Colonic mucosa (tissue), 4 donors: ENCODE data around the gene MTREX. TPM values are rescaled to one million over a fixed set of nuclear protein-coding genes. Genes with fewer than 3 reads are reported as not detected.

ENCODE experiments used
- DNase-seq: peaks from one replicate; pipeline ENCODE4 v3.0.0-alpha.2; 2020
- H3K27ac ChIP-seq: fragments of 200-600 bp; one replicate; pipeline ENCODE4 v1.8.0; 2021
- H3K27me3 ChIP-seq: fragments of 200-600 bp; one replicate; pipeline ENCODE4 v1.8.0; 2021
- H3K36me3 ChIP-seq: fragments of 200-600 bp; one replicate; pipeline ENCODE4 v1.8.0; 2021
- H3K4me1 ChIP-seq: fragments of 200-600 bp; one replicate; pipeline ENCODE4 v1.8.0; 2021; ENCODE audit warnings: mild to moderate bottlenecking
- H3K4me3 ChIP-seq: fragments of 200-600 bp; one replicate; pipeline ENCODE4 v1.8.0; 2021
- H3K9ac ChIP-seq, 2 donors: one replicate each; pipeline ENCODE4 v1.7.0; 2013; ENCODE audit warnings: control low read depth in 2 of 2, low read depth in 2 of 2, low read length in 2 of 2
- H3K9me3 ChIP-seq: fragments of 200-600 bp; one replicate; pipeline ENCODE4 v1.8.0; 2021
- intact Hi-C: fragments of 100-400 bp; cut with DNase I; formaldehyde crosslinking; loops from one replicate; pipeline ENCODE4 v1.14.1; 2022
- total RNA-seq, 2 donors: library from RNA; stranded (reverse); fragmentation: NEBNext Ultra II Directional in 1 of 2; extraction: Animal tissue kit (Norgen Biotek cat#: 25700) in 1 of 2; gene quantifications; one replicate each; pipeline ENCODE4 v1.2.1, GENCODE V29; 2021
- TF ChIP-seq, protein P1 (sequence below): fragments of 200-600 bp; IDR thresholded peaks from one replicate; pipeline ENCODE4 v1.8.0; 2022; ENCODE audit warnings: antibody characterized with exemption, mild to moderate bottlenecking
- donor health status: healthy.
- donor health status: DM: no; HTN: no; CAD: no.
- donor health status: DM: no; HTN: no; CAD: no.

MTREX gene
- total RNA-seq, 2 donors from 2014 or later, result 53.7 to 69.0 TPM

DNA sequence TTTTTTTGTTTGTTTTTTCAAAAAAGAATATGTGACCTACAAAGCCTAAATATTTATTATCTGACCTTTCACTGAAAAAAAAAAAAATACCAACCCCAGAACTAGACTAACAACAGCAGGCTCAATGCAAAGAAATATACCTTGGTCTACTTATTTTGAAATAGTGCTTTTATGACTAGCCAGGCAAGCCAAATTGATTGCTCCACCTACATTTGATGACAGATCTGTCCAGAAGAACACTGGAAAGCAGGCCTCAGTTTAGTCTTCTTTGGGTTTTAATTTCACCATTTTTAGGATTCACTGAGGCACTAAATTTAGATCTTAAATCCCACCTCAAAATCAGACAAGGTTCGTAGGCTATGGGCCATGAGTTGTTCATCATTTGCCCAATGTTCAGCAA is 129.7 kb downstream of the MTREX start:
- H3K9me3 ChIP-seq, result no peaks in the 10 kb centered on the region
- no peaks in the 10 kb centered on the region for H3K36me3 ChIP-seq
- peak overlapping the region; percentile 64 for H3K27ac ChIP-seq
- H3K4me1 ChIP-seq, result peaks cover 7% of the 10 kb centered on the region
- intact Hi-C loops, result no loop called here
- no peaks in the 10 kb centered on the region for H3K27me3 ChIP-seq
- TF ChIP-seq, protein P1, sequence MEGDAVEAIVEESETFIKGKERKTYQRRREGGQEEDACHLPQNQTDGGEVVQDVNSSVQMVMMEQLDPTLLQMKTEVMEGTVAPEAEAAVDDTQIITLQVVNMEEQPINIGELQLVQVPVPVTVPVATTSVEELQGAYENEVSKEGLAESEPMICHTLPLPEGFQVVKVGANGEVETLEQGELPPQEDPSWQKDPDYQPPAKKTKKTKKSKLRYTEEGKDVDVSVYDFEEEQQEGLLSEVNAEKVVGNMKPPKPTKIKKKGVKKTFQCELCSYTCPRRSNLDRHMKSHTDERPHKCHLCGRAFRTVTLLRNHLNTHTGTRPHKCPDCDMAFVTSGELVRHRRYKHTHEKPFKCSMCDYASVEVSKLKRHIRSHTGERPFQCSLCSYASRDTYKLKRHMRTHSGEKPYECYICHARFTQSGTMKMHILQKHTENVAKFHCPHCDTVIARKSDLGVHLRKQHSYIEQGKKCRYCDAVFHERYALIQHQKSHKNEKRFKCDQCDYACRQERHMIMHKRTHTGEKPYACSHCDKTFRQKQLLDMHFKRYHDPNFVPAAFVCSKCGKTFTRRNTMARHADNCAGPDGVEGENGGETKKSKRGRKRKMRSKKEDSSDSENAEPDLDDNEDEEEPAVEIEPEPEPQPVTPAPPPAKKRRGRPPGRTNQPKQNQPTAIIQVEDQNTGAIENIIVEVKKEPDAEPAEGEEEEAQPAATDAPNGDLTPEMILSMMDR, result no peak
- H3K9ac ChIP-seq, result peak overlapping the region in 1 of 2 donors; percentile 28
- DNase-seq, result no peak
- no peak overlapping the region for H3K4me3 ChIP-seq

DNA sequence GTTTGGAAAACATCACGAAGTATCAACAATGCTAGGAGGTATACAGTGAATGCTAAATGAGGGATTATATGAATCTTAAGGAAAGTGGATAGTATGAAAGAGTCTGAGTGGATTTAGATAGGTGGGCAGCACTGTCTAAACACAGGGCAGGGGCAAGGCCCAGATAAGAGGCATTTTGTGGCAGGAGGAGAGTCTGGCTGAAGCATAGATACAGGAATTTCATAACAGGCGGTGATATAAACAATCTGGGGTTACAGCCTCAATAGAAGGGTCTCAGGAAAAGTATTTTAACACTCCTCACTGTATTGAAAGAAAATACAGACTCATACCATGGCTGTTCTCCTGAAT is 130.0 kb downstream of the MTREX start:
- Histone ChIP-seq H3K4me1 (peaks cover 7% of the 10 kb centered on the region), H3K27me3 (no peaks in the 10 kb centered on the region), H3K36me3 (no peaks in the 10 kb centered on the region), H3K9ac (peak overlapping the region in 1 of 2 donors; percentile 28), H3K9me3 (no peaks in the 10 kb centered on the region), H3K27ac (peak overlapping the region; percentile 64), H3K4me3 (no peak overlapping the region)
- intact Hi-C loops, result no loop called here
- TF ChIP-seq, protein P1, result no peak
- DNase-seq, result no peak

DNA sequence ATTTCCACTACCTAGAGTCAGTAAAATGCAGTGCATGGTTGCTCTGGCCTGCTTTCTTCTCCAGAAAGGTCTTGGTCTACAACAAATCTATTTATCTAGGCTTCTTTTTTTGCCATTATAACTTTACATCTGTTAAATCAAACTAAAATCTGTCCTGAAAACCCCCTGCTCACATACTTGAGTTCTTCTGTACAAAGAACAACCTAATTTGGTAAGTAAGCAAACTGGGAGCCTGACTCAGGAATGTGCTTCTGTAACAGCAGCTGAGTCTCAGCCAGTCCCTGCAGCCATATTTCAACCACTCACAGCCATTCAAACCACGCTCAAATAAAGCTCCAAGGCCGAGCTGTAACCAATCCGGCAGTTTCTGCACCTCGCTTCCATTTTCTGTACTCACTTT is 131.2 kb downstream of the MTREX start:
- H3K9me3 ChIP-seq, result no peaks in the 10 kb centered on the region
- intact Hi-C loops, result no loop called here
- no peaks in the 10 kb centered on the region for H3K36me3 ChIP-seq
- H3K27ac ChIP-seq, result peak overlapping the region; percentile 64
- TF ChIP-seq, protein P1, result no peak
- H3K4me1 ChIP-seq, result peaks cover 7% of the 10 kb centered on the region
- no peak overlapping the region for H3K9ac ChIP-seq
- no peak overlapping the region for H3K4me3 ChIP-seq
- no peaks in the 10 kb centered on the region for H3K27me3 ChIP-seq
- DNase-seq, result no peak

DNA sequence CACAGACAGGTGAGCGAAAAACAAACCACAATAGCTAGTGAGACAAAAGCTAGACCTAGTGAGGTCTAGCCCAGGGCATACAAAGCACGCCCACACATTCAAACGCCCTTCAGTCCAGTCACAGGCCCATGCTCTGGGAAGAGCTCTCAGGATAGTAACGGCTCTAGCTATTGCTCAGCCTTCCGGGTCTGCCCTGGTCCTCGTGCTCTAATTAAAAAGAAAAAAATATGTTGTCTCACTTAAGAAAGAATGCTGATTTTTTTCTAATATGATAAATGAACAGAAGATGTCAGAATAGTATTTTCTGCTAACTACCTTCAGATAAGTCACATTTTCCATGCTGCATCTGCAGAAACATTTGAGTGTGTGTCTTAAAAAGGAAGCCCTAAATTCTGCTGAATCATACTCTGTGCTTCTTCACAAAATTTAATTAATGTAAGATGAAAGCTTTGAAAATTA is 132.4 kb downstream of the MTREX start:
- no peaks in the 10 kb centered on the region for H3K36me3 ChIP-seq
- H3K4me3 ChIP-seq, result no peak overlapping the region
- H3K9me3 ChIP-seq, result no peaks in the 10 kb centered on the region
- no peaks in the 10 kb centered on the region for H3K27me3 ChIP-seq
- TF ChIP-seq, protein P1, result no peak
- intact Hi-C loops, result no loop called here
- H3K27ac ChIP-seq, result peak overlapping the region; percentile 64
- DNase-seq, result no peak
- peaks cover 7% of the 10 kb centered on the region for H3K4me1 ChIP-seq
- H3K9ac ChIP-seq, result no peak overlapping the region

DNA sequence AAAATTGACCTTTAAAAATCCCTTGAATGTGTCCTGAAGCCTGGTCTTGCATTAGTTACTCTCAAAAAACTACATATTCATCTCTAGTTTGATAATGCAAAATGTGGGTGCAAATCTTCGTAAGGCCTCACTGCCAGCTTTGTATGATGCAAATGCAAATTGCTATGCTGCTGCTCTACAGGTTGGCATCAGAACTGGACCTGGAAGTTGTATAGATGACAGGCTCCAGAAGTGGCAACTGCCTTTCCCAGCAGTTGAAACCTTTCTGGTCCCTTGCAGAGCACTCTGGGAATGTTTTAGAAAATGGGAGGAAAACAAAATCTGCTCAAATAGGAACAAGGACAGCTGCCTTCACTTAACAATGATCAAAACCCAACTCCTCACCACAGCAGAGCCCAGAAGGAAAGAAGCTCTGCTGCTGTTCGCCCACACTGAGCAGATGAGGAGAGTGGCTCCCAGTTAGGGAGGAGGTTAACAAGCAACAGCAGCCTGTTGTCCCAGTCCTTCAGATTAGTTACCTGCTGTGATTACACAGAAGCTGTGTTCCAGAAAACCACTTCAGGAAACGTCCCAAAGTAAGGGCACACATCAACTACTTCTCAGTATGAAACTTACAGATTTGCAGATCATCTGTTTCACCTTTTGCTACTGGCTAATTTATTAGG is 133.4 kb downstream of the MTREX start:
- Histone ChIP-seq H3K27me3 (no peaks in the 10 kb centered on the region), H3K4me3 (no peak overlapping the region), H3K9ac (no peak overlapping the region), H3K4me1 (peaks cover 7% of the 10 kb centered on the region), H3K9me3 (no peaks in the 10 kb centered on the region), H3K27ac (no peak overlapping the region), H3K36me3 (no peaks in the 10 kb centered on the region)
- no peak for DNase-seq
- TF ChIP-seq, protein P1, result no peak
- intact Hi-C loops, result no loop called here
